Measurements from ENCODE around the gene MCM3. TPM values are rescaled to one million over a fixed set of nuclear protein-coding genes. Genes with fewer than 3 reads are reported as not detected.

Gene MCM3
- 102 TPM for polyA plus RNA-seq (2013, experiment 1 of 2)
- polyA plus RNA-seq (2013, experiment 2 of 2), result 98.5 TPM

- no peak within 1 kb of the TSS for H2BK15ac ChIP-seq (ENCODE audit: low read length)
- H3K4me3 ChIP-seq (ENCODE audit: low read length in 2 of 2), result peak within 1 kb of the TSS; percentile 87
- H4K8ac ChIP-seq (ENCODE audit: low read depth, low read length), result no peak within 1 kb of the TSS
- peaks cover 0 to 2% (median 0%) of the 10 kb centered on the region in 3 experiments for H3K27me3 ChIP-seq (ENCODE audit: control insufficient read depth in 3 of 3, insufficient read depth in 3 of 3, low read depth in 1 of 3, low read length in 3 of 3)
- peak within 1 kb of the TSS; percentile 92 for H2AFZ ChIP-seq (ENCODE audit: low read length)
- H3K4me1 ChIP-seq (ENCODE audit: control insufficient read depth in 2 of 2, insufficient read depth in 1 of 2, low read depth in 1 of 2, low read length in 2 of 2), result peaks cover 3 to 7% of the 10 kb centered on the region in 2 donors
- peak; percentile 98 for DNase-seq (ENCODE audit: low spot score)
- H4K91ac ChIP-seq (ENCODE audit: low read depth, low read length, poor library complexity), result no peak within 1 kb of the TSS
- H3K4ac ChIP-seq (ENCODE audit: low read length), result no peak within 1 kb of the TSS
- H3K4me2 ChIP-seq (ENCODE audit: insufficient read depth, low read length, poor library complexity, severe bottlenecking), result peak within 1 kb of the TSS; percentile 50
- H3K14ac ChIP-seq (ENCODE audit: low read length), result no peak within 1 kb of the TSS
- no peak within 1 kb of the TSS for H2AK5ac ChIP-seq (ENCODE audit: low read depth, low read length)
- H3K27ac ChIP-seq (replicated peaks; ENCODE audit: low read length), result peak within 1 kb of the TSS; percentile 65
- H3K9me3 ChIP-seq (replicated peaks in 1 of 2; ENCODE audit: control insufficient read depth in 2 of 2, insufficient read depth in 1 of 2, low read depth in 1 of 2, low read length in 2 of 2), result no peaks in the 10 kb centered on the region
- H3K18ac ChIP-seq (ENCODE audit: low read length), result peak within 1 kb of the TSS; percentile 88
- H3K9ac ChIP-seq (ENCODE audit: low read depth, low read length, poor library complexity), result peak within 1 kb of the TSS; percentile 64
- H3K23ac ChIP-seq (ENCODE audit: low read depth, low read length, poor library complexity), result no peak within 1 kb of the TSS
- H3K36me3 ChIP-seq (replicated peaks in 1 of 2; ENCODE audit: control insufficient read depth in 2 of 2, insufficient read depth in 2 of 2, low read length in 2 of 2), result peaks cover 18 to 40% of the 10 kb centered on the region in 2 donors
- peaks cover 3% of the 10 kb centered on the region for H3K79me1 ChIP-seq (ENCODE audit: low read depth, low read length)
- H2BK120ac ChIP-seq (ENCODE audit: low read depth, low read length), result no peak within 1 kb of the TSS
- no peak within 1 kb of the TSS for H2BK12ac ChIP-seq (ENCODE audit: low read length)
- WGBS, 2 donors (ENCODE audit: extremely low coverage in 2 of 2, insufficient read length in 2 of 2, insufficient replicate concordance in 1 of 2), result no CpG with 5 or more reads among the region's 53 CpGs
- H2BK5ac ChIP-seq (ENCODE audit: low read length), result peak within 1 kb of the TSS; percentile 63
Measured at GRCh38 chr6:52284460-52285176, at the start of gene MCM3. Gene MCM3, minus strand, starts transcription at chr6:52284742. Its CDS starts 68 bp downstream, at chr6:52284674.

- no peak for DNase-seq (ENCODE audit: low spot score)
- no CpG with 5 or more reads among the region's 1 CpG for WGBS, 2 donors (ENCODE audit: extremely low coverage in 2 of 2, insufficient read length in 2 of 2, insufficient replicate concordance in 1 of 2)
Measured at GRCh38 chr6:52333840-52334200, 49.3 kb upstream of the MCM3 start.

GRCh38 chr6:52331793-52332457 lies 47.4 kb upstream of the MCM3 start:
- Histone ChIP-seq H3K27ac (replicated peaks; ENCODE audit: low read length) (no peak overlapping the region), H3K23ac (ENCODE audit: low read depth, low read length, poor library complexity) (no peak overlapping the region), H3K14ac (ENCODE audit: low read length) (no peak overlapping the region), H3K4ac (ENCODE audit: low read length) (no peak overlapping the region), H2BK15ac (ENCODE audit: low read length) (no peak overlapping the region), H3K9ac (ENCODE audit: low read depth, low read length, poor library complexity) (no peak overlapping the region), H2BK120ac (ENCODE audit: low read depth, low read length) (no peak overlapping the region), H2AK5ac (ENCODE audit: low read depth, low read length) (no peak overlapping the region), H3K36me3 (replicated peaks in 1 of 2; ENCODE audit: control insufficient read depth in 2 of 2, insufficient read depth in 2 of 2, low read length in 2 of 2) (no peaks in the 10 kb centered on the region), H4K91ac (ENCODE audit: low read depth, low read length, poor library complexity) (no peak overlapping the region), H3K79me1 (ENCODE audit: low read depth, low read length) (no peaks in the 10 kb centered on the region), H3K9me3 (replicated peaks in 1 of 2; ENCODE audit: control insufficient read depth in 2 of 2, insufficient read depth in 1 of 2, low read depth in 1 of 2, low read length in 2 of 2) (peaks cover 0 to 2% of the 10 kb centered on the region in 2 donors), H4K8ac (ENCODE audit: low read depth, low read length) (no peak overlapping the region), H2BK12ac (ENCODE audit: low read length) (no peak overlapping the region), H3K18ac (ENCODE audit: low read length) (no peak overlapping the region), H3K4me2 (ENCODE audit: insufficient read depth, low read length, poor library complexity, severe bottlenecking) (no peak overlapping the region), H2BK5ac (ENCODE audit: low read length) (no peak overlapping the region), H3K4me3 (ENCODE audit: low read length in 2 of 2) (no peak overlapping the region), H3K4me1 (ENCODE audit: control insufficient read depth in 2 of 2, insufficient read depth in 1 of 2, low read depth in 1 of 2, low read length in 2 of 2) (peaks cover 0 to 4% of the 10 kb centered on the region in 2 donors), H2AFZ (ENCODE audit: low read length) (peak overlapping the region; percentile 82), H3K27me3 (ENCODE audit: control insufficient read depth in 3 of 3, insufficient read depth in 3 of 3, low read depth in 1 of 3, low read length in 3 of 3) (no peaks in the 10 kb centered on the region)
- WGBS, 2 donors (ENCODE audit: extremely low coverage in 2 of 2, insufficient read length in 2 of 2, insufficient replicate concordance in 1 of 2), result no CpG with 5 or more reads among the region's 4 CpGs
- DNase-seq (ENCODE audit: low spot score), result no peak

More at GRCh38 chr6:52333840-52334200, 49.3 kb upstream of the MCM3 start:
- no peak overlapping the region for H2BK15ac ChIP-seq (ENCODE audit: low read length)
- no peak overlapping the region for H3K18ac ChIP-seq (ENCODE audit: low read length)
- no peak overlapping the region for H2AK5ac ChIP-seq (ENCODE audit: low read depth, low read length)
- no peaks in the 10 kb centered on the region for H3K9me3 ChIP-seq (replicated peaks in 1 of 2; ENCODE audit: control insufficient read depth in 2 of 2, insufficient read depth in 1 of 2, low read depth in 1 of 2, low read length in 2 of 2)
- H3K4me2 ChIP-seq (ENCODE audit: insufficient read depth, low read length, poor library complexity, severe bottlenecking), result no peak overlapping the region
- no peak overlapping the region for H2AFZ ChIP-seq (ENCODE audit: low read length)
- no peaks in the 10 kb centered on the region for H3K27me3 ChIP-seq (ENCODE audit: control insufficient read depth in 3 of 3, insufficient read depth in 3 of 3, low read depth in 1 of 3, low read length in 3 of 3)
- H3K9ac ChIP-seq (ENCODE audit: low read depth, low read length, poor library complexity), result no peak overlapping the region
- H4K8ac ChIP-seq (ENCODE audit: low read depth, low read length), result no peak overlapping the region
- no peak overlapping the region for H3K4ac ChIP-seq (ENCODE audit: low read length)
- no peak overlapping the region for H3K23ac ChIP-seq (ENCODE audit: low read depth, low read length, poor library complexity)
- H3K79me1 ChIP-seq (ENCODE audit: low read depth, low read length), result no peaks in the 10 kb centered on the region
- H3K14ac ChIP-seq (ENCODE audit: low read length), result no peak overlapping the region
- H3K4me3 ChIP-seq (ENCODE audit: low read length in 2 of 2), result no peak overlapping the region
- no peak overlapping the region for H4K91ac ChIP-seq (ENCODE audit: low read depth, low read length, poor library complexity)
- H2BK120ac ChIP-seq (ENCODE audit: low read depth, low read length), result no peak overlapping the region
- no peak overlapping the region for H2BK5ac ChIP-seq (ENCODE audit: low read length)
- no peak overlapping the region for H2BK12ac ChIP-seq (ENCODE audit: low read length)
- H3K36me3 ChIP-seq (replicated peaks in 1 of 2; ENCODE audit: control insufficient read depth in 2 of 2, insufficient read depth in 2 of 2, low read length in 2 of 2), result no peaks in the 10 kb centered on the region
- H3K27ac ChIP-seq (replicated peaks; ENCODE audit: low read length), result no peak overlapping the region
- peaks cover 0 to 4% of the 10 kb centered on the region in 2 donors for H3K4me1 ChIP-seq (ENCODE audit: control insufficient read depth in 2 of 2, insufficient read depth in 1 of 2, low read depth in 1 of 2, low read length in 2 of 2)

- Histone ChIP-seq H3K9me3 (replicated peaks in 1 of 2; ENCODE audit: control insufficient read depth in 2 of 2, insufficient read depth in 1 of 2, low read depth in 1 of 2, low read length in 2 of 2) (peaks cover 0 to 2% of the 10 kb centered on the region in 2 donors), H4K8ac (ENCODE audit: low read depth, low read length) (no peak overlapping the region), H3K23ac (ENCODE audit: low read depth, low read length, poor library complexity) (no peak overlapping the region), H2AFZ (ENCODE audit: low read length) (no peak overlapping the region), H2BK15ac (ENCODE audit: low read length) (no peak overlapping the region), H3K4ac (ENCODE audit: low read length) (no peak overlapping the region), H3K36me3 (replicated peaks in 1 of 2; ENCODE audit: control insufficient read depth in 2 of 2, insufficient read depth in 2 of 2, low read length in 2 of 2) (no peaks in the 10 kb centered on the region), H3K18ac (ENCODE audit: low read length) (no peak overlapping the region), H4K91ac (ENCODE audit: low read depth, low read length, poor library complexity) (no peak overlapping the region), H3K4me3 (ENCODE audit: low read length in 2 of 2) (no peak overlapping the region), H3K14ac (ENCODE audit: low read length) (no peak overlapping the region), H3K27ac (replicated peaks; ENCODE audit: low read length) (no peak overlapping the region), H2BK120ac (ENCODE audit: low read depth, low read length) (no peak overlapping the region), H2BK12ac (ENCODE audit: low read length) (no peak overlapping the region), H3K4me2 (ENCODE audit: insufficient read depth, low read length, poor library complexity, severe bottlenecking) (no peak overlapping the region), H3K4me1 (ENCODE audit: control insufficient read depth in 2 of 2, insufficient read depth in 1 of 2, low read depth in 1 of 2, low read length in 2 of 2) (peaks cover 5 to 8% of the 10 kb centered on the region in 2 donors), H3K9ac (ENCODE audit: low read depth, low read length, poor library complexity) (no peak overlapping the region), H3K27me3 (ENCODE audit: control insufficient read depth in 3 of 3, insufficient read depth in 3 of 3, low read depth in 1 of 3, low read length in 3 of 3) (no peaks in the 10 kb centered on the region), H2AK5ac (ENCODE audit: low read depth, low read length) (no peak overlapping the region), H3K79me1 (ENCODE audit: low read depth, low read length) (no peaks in the 10 kb centered on the region), H2BK5ac (ENCODE audit: low read length) (no peak overlapping the region)
- DNase-seq (ENCODE audit: low spot score), result no peak
- no CpG with 5 or more reads among the region's 2 CpGs for WGBS, 2 donors (ENCODE audit: extremely low coverage in 2 of 2, insufficient read length in 2 of 2, insufficient replicate concordance in 1 of 2)
Measured at GRCh38 chr6:52330470-52330869, 45.9 kb upstream of the MCM3 start.
